HG03520 (cell line): ENCODE data around the gene KRTAP10-10.
"Not testable (repeated sequence)": the region's sequence is repeated elsewhere in the genome, so short reads cannot be mapped to it uniquely, and the experiment has no call there.

Experiments used
- ATAC-seq: cut with Tn5 transposase; IDR thresholded peaks from one replicate; pipeline ENCODE4 v1.9.1; 2021; ENCODE audit warnings: mild to moderate bottlenecking, moderate library complexity; ENCODE audit not compliant: unreplicated experiment

The KRTAP10-10 gene

GRCh38 chr21:44649521-44650100 lies 12.5 kb downstream of the KRTAP10-10 start:
- ATAC-seq: no peak

- ATAC-seq: no peak
Measured at GRCh38 chr21:44650265-44650972, 13.3 kb downstream of the KRTAP10-10 start.

DNA sequence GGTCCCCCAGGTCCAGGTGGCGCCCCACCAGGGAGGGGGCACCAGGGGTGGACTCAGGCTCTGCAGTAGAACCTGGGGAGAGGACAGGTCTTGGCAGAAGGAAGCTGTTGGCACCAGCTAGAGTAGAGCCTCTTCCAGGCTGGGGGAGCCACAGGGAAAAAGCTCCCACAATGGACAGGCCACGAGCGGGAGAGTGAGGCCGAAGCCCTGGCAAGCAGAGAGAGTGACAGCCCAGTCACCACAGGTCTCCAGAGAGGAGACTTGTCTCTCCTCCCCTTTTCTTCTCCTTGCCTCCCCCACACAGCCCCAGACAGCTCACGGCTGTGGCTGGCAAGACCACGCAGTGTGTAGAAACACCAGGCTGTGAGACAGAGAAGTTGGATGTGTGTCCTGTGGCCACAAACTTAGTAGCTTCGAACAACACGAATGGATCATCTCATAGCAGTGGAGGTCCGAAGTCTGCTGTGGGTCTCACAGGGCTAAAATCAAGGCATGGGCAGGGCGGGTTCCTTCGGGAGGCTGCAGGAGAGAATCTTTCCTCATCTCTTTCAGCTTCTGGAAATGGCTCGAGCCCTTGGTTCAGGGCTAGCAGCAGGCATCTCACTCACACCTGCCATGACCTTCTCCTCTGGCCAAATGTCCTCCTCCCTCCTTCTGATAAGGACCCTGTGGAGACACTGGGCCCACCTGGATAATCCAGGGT lies 14.0 kb downstream of the KRTAP10-10 start:
- ATAC-seq: no peak

DNA sequence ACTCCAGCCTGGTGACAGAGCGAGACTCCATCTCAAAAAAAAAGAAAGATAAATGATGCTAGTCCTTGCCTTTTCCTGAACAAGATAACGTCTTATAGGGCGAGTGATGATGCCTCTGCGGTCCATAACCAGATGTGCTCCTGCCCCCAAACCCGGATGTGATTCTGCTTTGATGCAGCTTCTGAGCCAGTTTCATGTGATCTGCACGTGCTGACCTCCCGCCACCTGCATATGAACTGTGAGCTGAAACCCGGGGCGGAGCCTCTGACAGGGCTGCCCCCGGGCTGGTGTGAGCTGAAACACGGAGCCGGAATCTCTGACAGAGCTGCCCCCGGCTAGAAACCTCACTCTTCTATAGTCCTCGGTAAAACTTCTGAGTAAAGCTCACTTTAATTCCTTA lies 16.0 kb downstream of the KRTAP10-10 start:
- ATAC-seq: no peak

- ATAC-seq: no peak
Measured at GRCh38 chr21:44653656-44654575, 16.8 kb downstream of the KRTAP10-10 start.

GRCh38 chr21:44654576-44655175 lies 17.5 kb downstream of the KRTAP10-10 start, which contains the start of gene KRTAP12-4:
Gene KRTAP12-4, minus strand, starts transcription at chr21:44654659. Its CDS starts 45 bp downstream, at chr21:44654614.
- no peak for ATAC-seq

- no peak for ATAC-seq
Measured at GRCh38 chr21:44656868-44657267, 19.7 kb downstream of the KRTAP10-10 start.

GRCh38 chr21:44657635-44658540 lies 20.7 kb downstream of the KRTAP10-10 start, which contains the start of gene KRTAP12-3:
Gene KRTAP12-3, plus strand, starts transcription at chr21:44657932. Its CDS starts 48 bp downstream, at chr21:44657980.
- no peak for ATAC-seq

DNA sequence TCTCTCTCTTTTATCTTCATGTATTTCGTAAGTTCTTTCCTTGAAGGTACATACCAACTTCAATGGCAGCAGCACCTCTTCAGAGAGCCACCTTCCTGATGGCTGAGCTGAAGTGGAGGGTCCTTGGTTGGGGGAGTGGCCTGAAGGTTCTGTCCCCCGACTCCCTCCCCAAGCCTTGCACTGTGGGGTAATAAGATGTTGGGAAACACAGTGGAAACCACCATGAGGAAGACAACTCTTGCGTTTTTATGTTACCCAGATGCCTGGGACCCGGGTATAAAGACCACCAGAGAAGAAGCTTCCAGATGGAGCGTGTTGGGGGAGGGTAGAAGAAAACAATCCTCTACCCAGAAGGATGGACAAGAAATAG lies 21.4 kb downstream of the KRTAP10-10 start:
- no peak for ATAC-seq

DNA sequence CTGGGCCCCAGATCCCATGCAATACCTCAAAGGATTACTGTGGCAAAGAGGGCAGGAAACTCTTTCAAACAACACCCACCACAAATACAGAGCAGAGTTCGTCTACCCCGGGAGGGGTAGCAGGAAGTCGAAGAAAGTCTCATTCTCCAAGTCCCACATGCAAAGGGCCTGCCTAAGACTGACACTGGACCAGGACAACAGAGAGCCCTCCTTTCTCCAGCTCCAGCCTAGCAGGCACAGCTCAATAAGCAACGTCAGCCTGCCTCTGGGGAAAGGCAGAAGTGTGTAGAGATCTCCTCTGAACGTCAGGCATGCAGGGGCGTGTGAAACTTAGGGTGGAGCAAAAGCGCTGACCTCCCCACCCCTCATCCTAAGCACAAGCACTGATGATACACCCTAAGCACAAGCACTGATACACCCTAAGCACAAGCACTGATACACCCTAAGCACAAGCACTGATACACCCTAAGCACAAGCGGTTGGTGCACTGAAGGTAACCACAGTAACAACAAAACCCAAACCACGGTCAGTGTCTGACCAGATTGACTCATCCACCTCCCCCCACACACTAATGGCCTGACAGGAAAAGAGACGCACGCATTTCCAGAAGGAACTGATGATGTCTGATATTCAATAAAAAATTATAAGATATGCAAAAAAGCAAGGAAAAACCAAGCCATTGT lies 21.9 kb downstream of the KRTAP10-10 start:
- no peak for ATAC-seq

- ATAC-seq: not testable (repeated sequence)
Measured at GRCh38 chr21:44661567-44661966, 24.4 kb downstream of the KRTAP10-10 start.

GRCh38 chr21:44664691-44665090 lies 27.5 kb downstream of the KRTAP10-10 start:
- no peak for ATAC-seq

GRCh38 chr21:44666401-44667320 lies 29.5 kb downstream of the KRTAP10-10 start, which contains the start of gene KRTAP12-2:
Gene KRTAP12-2, minus strand, starts transcription at chr21:44666927. Its CDS starts 41 bp downstream, at chr21:44666886.
- ATAC-seq: no peak

- no peak for ATAC-seq
Measured at GRCh38 chr21:44667612-44668011, 30.5 kb downstream of the KRTAP10-10 start.

- ATAC-seq: no peak
Measured at GRCh38 chr21:44670642-44671432, 33.7 kb downstream of the KRTAP10-10 start.

GRCh38 chr21:44671911-44672310 lies 34.8 kb downstream of the KRTAP10-10 start:
- ATAC-seq: no peak

- no peak for ATAC-seq
Measured at GRCh38 chr21:44677881-44678280, 40.7 kb downstream of the KRTAP10-10 start.
